B cell (primary cell): ENCODE results near the gene GALR1. TPM values are rescaled to one million over a fixed set of nuclear protein-coding genes. Genes with fewer than 3 reads are reported as not detected.

ENCODE experiments used
- ATAC-seq: fragments of 200-7000 bp; cut with Tn5 transposase; one replicate; pipeline ENCODE4 v1.10.0; 2021; ENCODE audit warnings: low read depth, mild to moderate bottlenecking, moderate number of reproducible peaks, moderate library complexity
- CTCF ChIA-PET: fragments of 350-600 bp; sonication (Branson Sonifier 250); formaldehyde crosslinking; loops from one replicate; lab custom pipeline; 2021; ENCODE audit warnings: antibody characterized with exemption, inconsistent platforms; lab: Charles Lee
- POLR2A ChIA-PET: fragments of 350-600 bp; sonication (Branson Sonifier 250); formaldehyde crosslinking; loops from one replicate; lab custom pipeline; 2021; ENCODE audit warnings: antibody characterized with exemption; lab: Charles Lee
- DNase-seq: peaks from one replicate; pipeline ENCODE4 v3.0.0; 2013
- H2AFZ ChIP-seq: 2 replicates; pipeline ENCODE4 v1.6.1; 2012; ENCODE audit warnings: mild to moderate bottlenecking, low read depth, low read length; ENCODE audit not compliant: insufficient read depth, poor library complexity, severe bottlenecking
- H3K27ac ChIP-seq, 2 donors: 1 replicate in 1 of 2; 2 replicates in 1 of 2; pipeline ENCODE4 v1.5.1; 2012 to 2013; ENCODE audit warnings: low read length in 2 of 2, mild to moderate bottlenecking in 2 of 2, moderate library complexity in 1 of 2
- H3K27me3 ChIP-seq, 4 experiments: fragments of 200-600 bp in 1 of 4; sonication (generic) in 1 of 4; replicated peaks in 1 of 4; 1 replicate in 2 of 4; 2 replicates in 2 of 4; pipeline versions ENCODE4 v1.6.1 to v1.7.0; 2013 to 2016; ENCODE audit warnings: low read length in 3 of 4, mild to moderate bottlenecking in 2 of 4, mixed read lengths in 1 of 4, moderate library complexity in 1 of 4; ENCODE audit not compliant: insufficient read depth in 4 of 4, control insufficient read depth in 3 of 4; ENCODE audit errors: control extremely low read depth in 1 of 4
- H3K36me3 ChIP-seq, 2 experiments: replicated peaks in 1 of 2; 1 replicate in 1 of 2; 2 replicates in 1 of 2; pipeline versions ENCODE4 v1.6.1 to v1.7.1; 2013; ENCODE audit warnings: low read length in 1 of 2; ENCODE audit not compliant: insufficient read depth in 2 of 2, control insufficient read depth in 1 of 2; ENCODE audit errors: control extremely low read depth in 1 of 2, extremely low read depth in 1 of 2
- H3K4me1 ChIP-seq, 2 donors: fragments of 200-600 bp in 1 of 2; sonication (generic) in 1 of 2; 1 replicate in 1 of 2; 2 replicates in 1 of 2; pipeline versions ENCODE4 v1.5.1 to v1.6.1; 2013 to 2017; ENCODE audit warnings: low read length in 2 of 2; ENCODE audit not compliant: control insufficient read depth in 2 of 2, insufficient read depth in 2 of 2
- H3K4me2 ChIP-seq: replicated peaks from 2 replicates; pipeline ENCODE3; 2012; ENCODE audit warnings: mild to moderate bottlenecking, low read depth, low read length; ENCODE audit not compliant: poor library complexity, severe bottlenecking
- H3K4me3 ChIP-seq, 5 experiments: fragments of 200-600 bp in 1 of 5; sonication (generic) in 1 of 5; 1 replicate in 3 of 5; 2 replicates in 2 of 5; pipeline versions ENCODE4 v1.5.1 to v1.7.0; 2011 to 2016; ENCODE audit warnings: low read length in 4 of 5, mild to moderate bottlenecking in 4 of 5, low read depth in 2 of 5, control low read depth in 1 of 5, moderate library complexity in 1 of 5; ENCODE audit not compliant: insufficient read depth in 1 of 5; ENCODE audit errors: control extremely low read depth in 1 of 5, extremely low read depth in 1 of 5
- H3K79me2 ChIP-seq: fragments of 200-600 bp; sonication (generic); one replicate; pipeline ENCODE4 v1.6.0; 2016; ENCODE audit warnings: low read length; ENCODE audit not compliant: control insufficient read depth, insufficient read depth
- H3K9ac ChIP-seq: fragments of 200-600 bp; sonication (generic); 2 replicates; pipeline ENCODE4 v1.6.1; 2017; ENCODE audit warnings: mild to moderate bottlenecking, low read length, moderate library complexity
- H3K9me3 ChIP-seq, 3 donors: one replicate each; pipeline versions ENCODE4 v1.6.1 to v1.7.1; 2013; ENCODE audit warnings: low read length in 2 of 3; ENCODE audit not compliant: control insufficient read depth in 2 of 3, insufficient read depth in 1 of 3; ENCODE audit errors: control extremely low read depth in 1 of 3
- H4K20me1 ChIP-seq: 2 replicates; pipeline ENCODE4 v1.6.0; 2012; ENCODE audit warnings: mild to moderate bottlenecking, low read length; ENCODE audit not compliant: insufficient read depth, control insufficient read depth, poor library complexity, severe bottlenecking
- H3K27ac Mint-ChIP-seq: one replicate; pipeline ENCODE4 v1.8.0; 2021; ENCODE audit warnings: mixed read lengths
- H3K27me3 Mint-ChIP-seq: one replicate; pipeline ENCODE4 v1.8.0; 2021; ENCODE audit warnings: mixed read lengths
- H3K4me1 Mint-ChIP-seq: one replicate; pipeline ENCODE4 v1.8.0; 2021; ENCODE audit warnings: mixed read lengths
- H3K4me3 Mint-ChIP-seq: one replicate; pipeline ENCODE4 v1.8.0; 2021; ENCODE audit warnings: mixed read lengths
- H3K9me3 Mint-ChIP-seq: one replicate; pipeline ENCODE4 v1.8.0; 2022; ENCODE audit warnings: mixed read lengths; ENCODE audit not compliant: insufficient read depth
- CTCF ChIP-seq: fragments of 200-600 bp; IDR thresholded peaks from one replicate; pipeline ENCODE4 v1.8.0; 2022; ENCODE audit warnings: antibody characterized with exemption, mild to moderate bottlenecking
- EZH2 ChIP-seq: IDR thresholded peaks from 2 replicates; pipeline ENCODE4 v1.6.1; 2012; ENCODE audit warnings: borderline replicate concordance, low read depth, mild to moderate bottlenecking, moderate library complexity, low read length; ENCODE audit not compliant: insufficient read depth, poor library complexity, severe bottlenecking
- WGBS: methylation state at CpG from one replicate; pipeline ENCODE4 v1.1.5; 2013; ENCODE audit warnings: missing lambda C conversion rate; ENCODE audit not compliant: insufficient coverage; 5-methylcytosine and 5-hydroxymethylcytosine counted together
- intact Hi-C: fragments of 100-400 bp; cut with micrococcal nuclease; formaldehyde crosslinking; loops from one replicate; pipeline ENCODE4 v1.10.0; 2022
- polyA plus RNA-seq: library from polyadenylated mRNA; depleted of rRNA; stranded (reverse); fragments of >200 nt; gene quantifications from 2 replicates; pipeline ENCODE4 v1.2.3, GENCODE V29; 2012
- total RNA-seq, 2 donors: library from RNA; stranded (reverse); fragments of 120-200 nt in 1 of 2; gene quantifications; 1 replicate in 1 of 2; 2 replicates in 1 of 2; pipeline versions ENCODE4 v1.2.3 to v1.2.4, GENCODE V29; 2013 to 2022

Gene GALR1
- total and polyA plus RNA-seq, 2 donors (not counting 1 experiment from before 2014, with no cell fraction given), result not detected

- Mint-ChIP-seq H3K27me3 (peaks cover 44% of the 10 kb centered on the region), H3K4me3 (peak overlapping the region; percentile 16), H3K27ac (no peak overlapping the region), H3K4me1 (peaks cover 10% of the 10 kb centered on the region), H3K9me3 (no peaks in the 10 kb centered on the region)
- Histone ChIP-seq H3K9ac (no peak overlapping the region), H3K4me2 (no peak overlapping the region), H3K4me3 (no peak overlapping the region), H4K20me1 (no peaks in the 10 kb centered on the region), H3K4me1 (peaks cover 11 to 18% of the 10 kb centered on the region in 2 donors), H3K27ac (no peak overlapping the region), H3K27me3 (peaks cover 0 to 50% (median 27%) of the 10 kb centered on the region in 4 experiments), H3K79me2 (no peaks in the 10 kb centered on the region), H3K36me3 (no peaks in the 10 kb centered on the region), H3K9me3 (peaks cover 1 to 24% (median 2%) of the 10 kb centered on the region in 3 donors), H2AFZ (no peak overlapping the region)
- 13% methylated on average over 66 of the region's 67 CpGs for WGBS
- no peak for ATAC-seq
- no peak for DNase-seq
- TF ChIP-seq EZH2, result no peak
- ChIA-PET CTCF (no interaction called here), POLR2A (no interaction called here)
- intact Hi-C loops, result no loop called here
These were observed 1.5 kb downstream of the GALR1 start for GRCh38 chr18:77250926-77251729.

- H3K36me3 ChIP-seq, result no peaks in the 10 kb centered on the region
- no peaks in the 10 kb centered on the region for H4K20me1 ChIP-seq
- ChIA-PET CTCF (no interaction called here), POLR2A (no interaction called here)
- intact Hi-C loops, result no loop called here
- peaks cover 11 to 18% of the 10 kb centered on the region in 2 donors for H3K4me1 ChIP-seq
- Mint-ChIP-seq H3K27me3 (peaks cover 44% of the 10 kb centered on the region), H3K9me3 (no peaks in the 10 kb centered on the region), H3K4me1 (peaks cover 10% of the 10 kb centered on the region), H3K27ac (no peak overlapping the region), H3K4me3 (no peak overlapping the region)
- no peak overlapping the region for H3K27ac ChIP-seq
- no peak overlapping the region for H3K9ac ChIP-seq
- DNase-seq (no peak), ATAC-seq (no peak)
- H3K4me3 ChIP-seq, result no peak overlapping the region
- no peaks in the 10 kb centered on the region for H3K79me2 ChIP-seq
- peaks cover 1 to 24% (median 2%) of the 10 kb centered on the region in 3 donors for H3K9me3 ChIP-seq
- no peak overlapping the region for H3K4me2 ChIP-seq
- H3K27me3 ChIP-seq, result peaks cover 0 to 46% (median 27%) of the 10 kb centered on the region in 4 experiments
- H2AFZ ChIP-seq, result no peak overlapping the region
- WGBS, result 17% methylated on average over 20 of the region's 20 CpGs
- TF ChIP-seq EZH2 (no peak), CTCF (no peak)
These were observed 2.0 kb downstream of the GALR1 start for GRCh38 chr18:77251730-77252050.
